SU-DHL-6 (cell line): ENCODE results near the gene BAZ1A.
A peak's percentile ranks its signal among the peaks of the same experiment; 100 is the strongest.

Experiments used
- H2AFZ ChIP-seq: fragments of 200-600 bp; sonication (generic); 2 replicates; pipeline ENCODE4 v1.6.1; 2014; ENCODE audit warnings: low read depth, mild to moderate bottlenecking, moderate library complexity, mixed read lengths, antibody characterized with exemption, low read length; ENCODE audit not compliant: severe bottlenecking
- H3F3A ChIP-seq: fragments of 200-600 bp; shearing (Covaris generic); 2 replicates; pipeline ENCODE4 v1.6.0; 2016; ENCODE audit warnings: antibody characterized with exemption, mild to moderate bottlenecking; ENCODE audit not compliant: insufficient read depth
- H3K27ac ChIP-seq: fragments of 200-600 bp; sonication (generic); 2 replicates; pipeline ENCODE4 v1.5.1; 2016; ENCODE audit warnings: low read depth, mild to moderate bottlenecking, low read length, moderate library complexity, mixed read lengths
- H3K27me3 ChIP-seq: fragments of 200-600 bp; sonication (generic), shearing (Covaris generic); 2 replicates; pipeline ENCODE4 v1.6.0; 2014; ENCODE audit warnings: mild to moderate bottlenecking, low read length
- H3K36me3 ChIP-seq: fragments of 200-600 bp; sonication (generic); 2 replicates; pipeline ENCODE4 v1.6.1; 2014; ENCODE audit warnings: mild to moderate bottlenecking, low read length, mixed read lengths
- H3K4me2 ChIP-seq: fragments of 300-600, 200-600 bp; shearing (Covaris generic), sonication (generic); 2 replicates; pipeline ENCODE4 v1.6.0; 2014; ENCODE audit warnings: low read length, low read depth, mild to moderate bottlenecking; ENCODE audit not compliant: poor library complexity, severe bottlenecking
- H3K4me3 ChIP-seq: fragments of 200-600 bp; sonication (generic); 2 replicates; pipeline ENCODE4 v1.5.1; 2014; ENCODE audit warnings: antibody characterized with exemption, low read length, mild to moderate bottlenecking, mixed read lengths; ENCODE audit not compliant: insufficient read depth, poor library complexity, severe bottlenecking
- H3K79me2 ChIP-seq: fragments of 200-600 bp; sonication (generic); 2 replicates; pipeline ENCODE4 v1.6.1; 2014; ENCODE audit warnings: mild to moderate bottlenecking, low read length, moderate library complexity; ENCODE audit not compliant: insufficient read depth
- H3K9ac ChIP-seq: fragments of 200-600 bp; sonication (generic); 2 replicates; pipeline ENCODE4 v1.7.0; 2014; ENCODE audit warnings: mild to moderate bottlenecking, low read length
- H3K9me2 ChIP-seq: fragments of 200-600 bp; sonication (generic); replicated peaks from 2 replicates; pipeline ENCODE4 v1.6.1; 2014; ENCODE audit warnings: low read length; ENCODE audit not compliant: insufficient read depth
- H3K9me3 ChIP-seq: fragments of 200-600 bp; sonication (generic); 2 replicates; pipeline ENCODE4 v1.6.1; 2014; ENCODE audit warnings: low read length, mixed read lengths; ENCODE audit not compliant: insufficient read depth
- H4K20me1 ChIP-seq: fragments of 200-600 bp; sonication (generic); 2 replicates; pipeline ENCODE4 v1.6.1; 2014; ENCODE audit warnings: low read depth, mild to moderate bottlenecking, antibody characterized with exemption, low read length, moderate library complexity, mixed read lengths
- CTCF ChIP-seq: fragments of 200-600 bp; sonication (generic); IDR thresholded peaks from one replicate; pipeline ENCODE4 v1.5.1; 2017; ENCODE audit warnings: antibody characterized with exemption, mild to moderate bottlenecking, low read length, moderate library complexity; ENCODE audit not compliant: insufficient read depth, poor library complexity, severe bottlenecking
- EZH2phosphoT487 ChIP-seq: fragments of 200-600 bp; sonication (generic), shearing (Covaris generic); conservative IDR thresholded peaks from 2 replicates; pipeline ENCODE4 v1.6.1; 2018; ENCODE audit warnings: mild to moderate bottlenecking, antibody characterized with exemption, low read length, moderate library complexity, mixed read lengths

BAZ1A gene

GRCh38 chr14:34912966-34913365, 37.8 kb upstream of the BAZ1A start:
- H2AFZ ChIP-seq, result no peak overlapping the region
- no peaks in the 10 kb centered on the region for H3K27me3 ChIP-seq
- H3K9me3 ChIP-seq, result no peaks in the 10 kb centered on the region
- H3K4me3 ChIP-seq, result no peak overlapping the region
- H3K27ac ChIP-seq, result no peak overlapping the region
- no peak overlapping the region for H3K9ac ChIP-seq
- no peaks in the 10 kb centered on the region for H3K9me2 ChIP-seq
- H3K79me2 ChIP-seq, result no peaks in the 10 kb centered on the region
- no peaks in the 10 kb centered on the region for H3K36me3 ChIP-seq
- no peaks in the 10 kb centered on the region for H4K20me1 ChIP-seq
- peaks cover 6% of the 10 kb centered on the region; the same call in 1 of the 2 replicates for H3F3A ChIP-seq
- no peak overlapping the region for H3K4me2 ChIP-seq
- TF ChIP-seq CTCF (no peak), EZH2phosphoT487 (no peak)

DNA sequence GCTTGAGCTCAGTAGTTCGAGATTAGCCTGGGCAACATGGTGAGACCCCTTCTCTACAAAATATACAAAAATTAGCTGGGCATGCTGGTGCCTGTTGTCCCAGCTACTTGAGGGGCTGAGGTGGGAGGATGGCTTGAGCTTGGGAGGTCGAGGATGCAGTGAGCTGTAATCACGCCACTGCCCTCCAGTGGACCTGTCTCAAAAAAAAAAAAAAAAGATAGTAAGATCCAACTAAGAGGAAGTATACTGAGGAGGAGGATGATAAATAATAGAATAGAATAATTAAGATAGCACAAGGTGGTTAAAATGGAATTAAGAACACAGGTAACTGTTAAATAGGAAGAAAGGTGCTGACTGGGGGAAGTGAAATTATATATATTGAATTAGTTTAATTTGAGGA, 37.0 kb upstream of the BAZ1A start:
- no peaks in the 10 kb centered on the region for H3K9me2 ChIP-seq
- no peak overlapping the region for H3K4me3 ChIP-seq
- no peak overlapping the region for H3K9ac ChIP-seq
- peak overlapping the region; percentile 8 for H2AFZ ChIP-seq
- no peaks in the 10 kb centered on the region for H4K20me1 ChIP-seq
- H3K9me3 ChIP-seq, result no peaks in the 10 kb centered on the region
- peaks cover 6% of the 10 kb centered on the region; the same call in 1 of the 2 replicates for H3F3A ChIP-seq
- TF ChIP-seq CTCF (peak; percentile 20), EZH2phosphoT487 (no peak)
- no peaks in the 10 kb centered on the region for H3K79me2 ChIP-seq
- H3K27me3 ChIP-seq, result no peaks in the 10 kb centered on the region
- H3K36me3 ChIP-seq, result no peaks in the 10 kb centered on the region
- no peak overlapping the region for H3K27ac ChIP-seq
- H3K4me2 ChIP-seq, result no peak overlapping the region

GRCh38 chr14:34911209-34912150, 36.3 kb upstream of the BAZ1A start:
- no peak overlapping the region for H3K4me2 ChIP-seq
- TF ChIP-seq CTCF, result no peak
- no peak for TF ChIP-seq EZH2phosphoT487
- H4K20me1 ChIP-seq, result no peaks in the 10 kb centered on the region
- no peaks in the 10 kb centered on the region for H3K36me3 ChIP-seq
- no peaks in the 10 kb centered on the region for H3K9me3 ChIP-seq
- H2AFZ ChIP-seq, result peak overlapping the region; percentile 8
- H3K27ac ChIP-seq, result no peak overlapping the region
- H3F3A ChIP-seq, result peaks cover 6% of the 10 kb centered on the region; the same call in 1 of the 2 replicates
- no peaks in the 10 kb centered on the region for H3K79me2 ChIP-seq
- no peaks in the 10 kb centered on the region for H3K27me3 ChIP-seq
- no peaks in the 10 kb centered on the region for H3K9me2 ChIP-seq
- no peak overlapping the region for H3K9ac ChIP-seq
- no peak overlapping the region for H3K4me3 ChIP-seq
